NCI-H82 treated with DMSO at 0.1 percent for 48 hours (cell line): ENCODE results near the gene PRRG2.
A peak's percentile ranks its signal among the peaks of the same experiment; 100 is the strongest.

ENCODE experiments used
- DNase-seq: peaks from one replicate; lab custom pipeline; 2025; ENCODE audit not compliant: unreplicated experiment; lab: John Stamatoyannopoulos, UW

PRRG2 gene

GRCh38 chr19:49636233-49636932 lies 55.3 kb downstream of the PRRG2 start:
- DNase-seq = no peak

- peak; percentile 10 for DNase-seq
Observed at GRCh38 chr19:49637821-49638738, 57.0 kb downstream of the PRRG2 start.

DNA sequence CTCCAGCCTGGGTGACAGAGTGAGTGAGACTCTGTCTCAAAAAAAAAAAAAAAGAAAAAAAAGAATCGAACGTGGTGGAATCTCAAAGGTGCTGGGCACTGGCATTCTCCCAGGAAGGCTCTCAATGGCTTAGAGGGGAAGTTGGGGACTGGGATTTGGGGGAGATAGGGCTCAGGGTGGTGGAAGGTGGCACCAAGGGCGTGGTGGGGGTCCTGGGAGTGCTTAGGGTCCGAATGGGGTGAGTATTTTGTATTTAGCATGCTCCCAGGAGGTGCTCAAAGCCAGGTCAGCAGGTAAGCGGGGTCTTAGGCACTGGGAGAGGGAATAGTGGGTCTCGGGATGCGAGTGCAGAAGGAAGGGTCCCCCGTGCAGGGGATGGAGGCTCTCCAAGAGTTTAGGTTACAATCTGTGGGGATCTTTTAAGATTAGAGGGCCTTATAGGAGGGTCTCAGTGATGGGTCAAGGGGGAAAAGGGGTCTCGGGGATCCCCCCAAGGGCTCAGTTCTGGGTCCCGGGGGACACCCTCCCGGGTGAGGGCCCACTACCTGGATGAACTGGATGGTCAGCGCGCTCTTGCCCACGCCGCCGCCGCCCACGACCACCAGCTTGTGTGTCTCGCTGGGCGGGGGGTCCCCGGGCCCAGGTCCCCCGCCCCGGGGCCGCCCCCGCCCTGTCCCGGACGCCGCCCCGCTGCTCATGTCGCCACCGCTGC lies 58.4 kb downstream of the PRRG2 start:
- DNase-seq = no peak

- DNase-seq = peak; percentile 100
Observed at GRCh38 chr19:49640113-49640898, 59.2 kb downstream of the PRRG2 start, which contains the start of gene RRAS. RRAS (minus strand) TSS chr19:49640143; CDS start chr19:49640098, 45 bp downstream.
